NCI-H2029 (cell line): ENCODE results near the gene LRTM2.

Source experiments
- DNase-seq: peaks from one replicate; lab custom pipeline; 2025; lab: John Stamatoyannopoulos, UW

Gene LRTM2

DNA sequence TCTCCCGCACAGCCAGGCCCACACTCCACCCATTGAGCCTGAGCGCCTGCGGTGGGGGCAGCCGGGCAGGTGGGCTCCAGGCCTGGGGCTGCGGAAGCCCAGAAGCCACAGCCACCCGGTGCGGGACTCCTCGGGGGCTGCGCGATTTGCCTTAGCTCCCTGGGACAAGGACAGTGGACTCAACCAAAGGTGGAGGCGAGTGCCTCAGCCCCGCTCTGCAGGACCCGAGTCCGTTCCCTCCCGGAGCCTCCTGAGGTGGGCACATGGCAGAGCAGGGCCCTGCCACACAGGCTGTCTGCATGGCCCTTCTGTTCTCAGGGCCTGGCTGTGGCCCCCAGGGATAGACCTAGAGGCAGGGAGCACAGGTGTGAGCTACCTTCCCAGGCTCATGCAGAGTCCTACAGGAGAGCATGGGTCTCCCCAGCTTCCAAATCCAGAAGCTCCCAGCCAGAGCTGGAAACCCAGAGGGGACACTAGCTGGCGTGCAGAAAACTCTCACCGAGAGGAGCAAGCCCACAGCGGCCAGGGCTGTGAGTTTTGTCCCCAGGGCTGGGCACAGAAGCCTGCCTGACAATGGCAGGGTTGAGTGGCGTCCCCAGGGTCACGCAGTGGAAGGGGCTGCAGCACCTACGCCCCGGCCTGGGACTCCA, 22.2 kb upstream of the LRTM2 start:
- DNase-seq = no peak

DNA sequence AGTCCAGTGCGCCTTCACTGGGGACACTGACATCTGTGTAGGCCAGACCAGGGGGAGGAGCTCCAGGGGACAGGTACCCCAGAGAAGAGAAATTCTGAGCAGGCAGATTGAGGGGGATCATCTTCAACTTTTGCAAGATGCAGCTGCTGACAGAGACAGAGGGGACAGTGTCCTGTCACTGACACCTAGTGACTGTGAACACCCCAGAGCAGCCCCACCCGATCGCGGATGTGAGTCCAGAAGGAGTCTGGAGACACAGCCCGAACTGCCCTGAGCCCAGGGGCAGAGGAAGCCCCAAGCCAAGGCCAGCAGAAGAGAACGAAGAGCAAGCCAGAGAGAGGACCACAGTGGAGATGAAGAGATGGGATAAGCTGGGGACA, 21.7 kb upstream of the LRTM2 start:
- DNase-seq = no peak

DNA sequence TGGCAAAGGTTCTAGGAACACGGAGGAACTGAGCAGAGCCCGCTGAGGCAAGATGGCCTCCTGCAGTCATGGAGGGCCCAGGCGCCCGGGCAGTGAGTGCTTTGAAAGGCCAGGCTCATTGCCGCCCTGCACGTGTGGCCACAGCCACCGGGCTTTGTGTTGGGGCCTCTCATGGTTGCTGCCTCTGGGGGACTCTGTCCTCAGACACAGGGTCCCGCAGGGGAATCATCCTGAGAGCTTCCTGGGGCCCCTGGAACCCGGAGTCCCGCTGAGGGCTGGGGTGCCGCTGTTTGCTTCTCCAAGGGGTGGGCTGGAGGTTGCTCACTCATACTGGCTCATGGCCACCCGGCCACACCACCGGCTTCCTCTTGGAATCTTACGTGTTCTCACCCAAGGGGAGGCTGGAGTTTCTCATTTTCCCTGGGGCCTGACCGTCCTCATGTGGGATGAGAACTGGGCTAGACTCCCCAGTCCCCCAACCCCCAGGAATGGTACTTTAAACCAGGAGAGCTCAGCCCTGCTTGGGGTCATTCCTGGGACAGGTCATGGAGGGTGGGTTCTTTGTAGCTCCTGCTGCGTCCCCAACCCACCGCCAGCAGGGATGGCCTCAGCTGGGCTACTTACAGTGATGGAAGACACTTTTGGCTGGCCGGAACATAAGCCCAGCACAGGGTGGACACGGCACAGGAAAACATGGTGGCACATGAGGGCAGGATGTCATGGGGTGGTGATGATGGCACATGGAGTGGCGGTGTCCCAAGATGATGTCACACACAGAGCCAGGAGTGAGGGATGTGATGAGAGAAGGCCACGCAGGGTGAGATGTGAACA, 21.1 kb upstream of the LRTM2 start:
- no peak for DNase-seq

DNA sequence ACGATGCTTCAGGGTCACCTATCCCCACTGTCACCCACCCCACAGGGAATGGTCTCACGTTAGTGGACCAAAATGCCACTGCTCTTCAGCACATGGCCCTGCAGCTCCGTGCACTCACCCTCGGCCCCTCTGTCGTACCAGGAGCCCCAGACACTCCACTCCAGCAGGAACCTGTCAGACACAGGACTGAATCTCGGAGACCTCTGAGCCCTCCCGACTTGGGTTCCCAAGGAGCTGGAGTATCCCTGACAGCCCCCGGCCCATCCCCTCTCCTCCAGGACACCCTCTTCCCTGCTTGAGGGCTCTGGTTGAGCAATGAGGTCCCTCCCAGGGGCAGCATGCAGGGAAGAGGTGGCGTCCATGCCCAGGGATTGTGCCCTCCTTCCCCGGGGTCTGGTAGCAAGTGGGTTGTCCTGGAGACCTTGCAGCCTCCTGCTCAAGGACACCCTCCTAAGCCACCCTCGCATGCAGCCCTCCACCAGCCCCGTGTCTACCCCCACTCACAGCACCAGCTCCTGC, 20.4 kb upstream of the LRTM2 start:
- no peak for DNase-seq

DNA sequence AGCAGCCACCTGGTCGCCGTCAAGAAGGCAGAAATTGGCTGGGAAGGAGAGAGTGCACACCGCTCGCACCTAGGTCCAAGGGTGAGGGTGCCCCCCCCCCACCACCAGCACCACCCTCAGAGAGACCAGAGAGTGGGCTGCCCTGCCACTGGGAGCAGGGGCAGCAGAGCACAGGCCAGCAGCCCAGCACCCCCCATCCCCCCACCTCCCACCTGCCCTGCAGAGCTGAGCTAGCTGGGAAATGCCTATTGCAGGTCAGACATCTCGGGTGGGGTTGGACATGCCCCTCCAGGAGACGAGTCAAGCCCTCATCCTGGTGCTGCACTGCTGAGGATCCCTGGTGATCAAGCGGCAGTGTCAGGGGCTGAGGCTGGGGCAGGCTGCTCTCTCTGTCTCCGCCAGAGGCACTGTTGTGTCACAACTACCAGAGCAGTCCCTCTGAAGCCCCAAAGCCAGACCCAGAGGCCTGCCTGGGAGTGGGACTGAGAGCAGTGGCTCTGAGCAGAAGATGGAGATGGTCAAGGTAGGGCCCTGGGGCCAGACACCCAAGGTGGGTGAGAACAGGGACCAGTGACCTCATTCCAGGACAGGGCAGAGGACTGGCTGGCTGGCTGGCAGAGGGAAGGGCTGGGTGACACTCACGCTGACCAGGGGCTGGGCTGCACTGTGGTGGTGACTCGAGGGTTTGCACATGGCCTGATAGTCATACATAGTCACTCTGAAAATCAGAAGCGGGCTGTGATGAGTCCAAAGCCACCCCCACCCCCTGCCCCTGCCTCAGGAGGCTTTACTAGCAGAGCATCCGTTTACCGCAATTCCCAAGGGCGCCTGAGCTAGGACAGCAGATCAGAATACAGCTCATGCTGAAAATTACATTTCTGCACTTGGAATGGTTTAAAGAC, 19.7 kb upstream of the LRTM2 start:
- no peak for DNase-seq

DNA sequence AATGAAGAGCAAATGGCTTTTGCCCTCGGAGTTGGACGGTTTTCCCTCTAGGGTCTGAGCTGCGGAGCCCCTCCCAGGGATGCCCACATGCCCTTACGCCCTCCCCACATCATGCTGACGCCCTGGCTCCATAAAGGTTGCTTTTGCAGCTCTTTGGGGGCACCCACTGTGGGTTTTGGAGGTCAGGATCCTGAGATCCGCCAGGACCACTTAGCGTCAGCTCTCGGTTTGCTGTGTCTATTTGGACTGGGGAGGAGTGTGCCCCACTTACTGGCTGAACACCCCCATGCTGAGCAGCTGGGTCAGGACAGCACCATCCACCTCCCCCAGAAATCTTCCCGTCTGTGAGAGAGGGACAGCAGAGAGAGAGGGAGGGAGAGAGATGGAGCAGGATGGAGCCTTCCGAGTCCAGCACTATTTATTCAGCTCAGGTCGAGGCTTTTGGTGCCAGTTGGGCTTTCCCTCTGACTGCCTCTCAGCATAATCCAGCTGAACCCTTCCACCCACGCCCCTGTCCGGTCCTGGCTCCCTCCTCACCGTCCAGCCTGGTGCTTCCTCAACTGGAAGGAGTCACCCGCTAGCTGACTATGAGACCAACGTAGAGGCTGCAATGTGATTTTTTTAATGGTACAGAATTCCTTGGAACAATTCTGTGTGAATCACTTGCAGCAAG, 18.9 kb upstream of the LRTM2 start:
- no peak for DNase-seq

DNA sequence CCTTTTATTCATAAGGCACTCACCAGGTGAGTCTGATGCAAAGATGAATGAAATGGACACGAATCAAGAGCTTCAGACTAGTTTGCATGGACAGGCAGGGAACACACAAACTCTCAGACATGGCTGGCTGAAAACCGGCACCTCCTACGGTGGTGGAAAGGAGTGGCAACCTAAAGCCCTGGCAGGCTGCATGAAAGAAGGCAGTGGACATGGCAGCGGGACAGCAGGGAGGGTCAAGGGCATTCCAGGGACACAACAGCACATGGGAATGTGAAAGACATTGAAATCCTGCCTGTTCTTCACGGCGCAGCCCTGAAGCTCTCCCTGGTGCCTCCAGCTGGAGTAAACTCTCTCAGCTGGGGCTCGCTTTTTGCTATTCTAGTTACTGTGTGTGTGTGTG, 16.6 kb upstream of the LRTM2 start:
- DNase-seq = no peak

DNA sequence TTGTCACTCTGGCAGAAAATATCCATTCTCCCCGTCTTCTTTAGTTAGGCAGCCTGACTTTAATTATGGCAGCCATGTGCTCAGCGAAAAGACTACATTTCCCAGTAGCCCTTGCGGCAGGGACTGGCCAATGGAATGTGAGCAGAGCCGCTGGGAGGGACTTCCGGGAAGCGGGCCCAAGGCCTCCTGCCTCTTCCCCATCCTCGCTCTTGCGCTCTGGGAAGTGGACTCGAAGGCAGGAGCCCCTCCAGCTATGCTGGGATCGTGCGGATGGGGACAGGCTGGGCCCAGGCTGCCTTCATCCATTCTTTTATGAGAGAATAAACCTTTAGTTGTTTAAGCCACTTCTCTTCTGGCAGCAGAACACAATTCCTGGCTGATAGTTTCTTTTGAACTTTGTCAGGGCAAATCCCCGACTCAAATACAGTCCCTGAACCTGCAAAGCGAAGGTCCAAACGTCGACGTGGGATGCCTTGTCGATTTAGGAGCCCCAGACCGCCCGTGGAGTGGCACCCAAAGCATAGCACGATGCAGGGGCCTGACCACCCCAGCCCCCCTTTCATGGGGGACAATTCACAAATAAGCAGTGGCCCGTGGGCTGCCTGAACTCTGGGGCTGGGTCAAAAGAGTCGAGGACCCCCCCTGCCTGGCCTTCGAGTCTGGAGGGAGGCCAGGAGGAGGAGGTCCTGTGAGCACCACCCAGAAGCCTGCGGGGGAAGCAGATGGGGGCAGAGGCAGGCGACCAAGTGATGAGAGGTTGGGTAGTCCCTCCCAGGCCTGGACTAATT, 15.6 kb upstream of the LRTM2 start:
- peak; percentile 82 for DNase-seq

DNA sequence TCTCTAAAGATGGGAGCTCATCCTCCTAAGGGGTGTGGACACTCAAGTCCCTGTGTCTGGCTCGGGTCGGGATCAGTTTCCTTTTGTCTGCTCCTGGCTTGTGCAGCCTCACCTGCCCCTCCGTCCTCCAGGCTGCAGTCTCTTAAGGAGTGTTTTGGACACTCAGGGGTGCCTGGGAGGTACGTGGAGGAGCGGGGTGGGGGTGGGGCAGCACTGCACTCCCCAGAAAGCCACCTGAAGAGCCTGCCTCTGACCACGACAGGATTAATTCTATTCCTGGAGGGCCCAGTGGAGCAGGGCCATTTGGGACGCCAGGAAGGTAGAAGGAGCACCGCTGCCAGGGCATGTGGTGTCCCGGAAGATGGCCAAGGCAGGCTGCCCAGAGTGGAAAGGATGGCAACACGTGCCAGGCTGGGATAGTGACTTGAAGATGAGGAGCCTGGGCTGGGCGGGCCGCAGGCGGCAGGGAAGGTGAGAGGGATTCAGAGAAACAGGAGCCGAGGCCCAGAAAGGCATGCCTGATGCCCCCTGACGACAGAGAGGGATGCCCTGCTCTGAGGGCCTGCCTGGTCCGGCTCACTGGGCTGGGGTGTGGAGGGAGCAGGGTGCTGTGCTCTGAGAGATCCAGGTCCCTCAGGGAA, 14.8 kb upstream of the LRTM2 start:
- no peak for DNase-seq

DNA sequence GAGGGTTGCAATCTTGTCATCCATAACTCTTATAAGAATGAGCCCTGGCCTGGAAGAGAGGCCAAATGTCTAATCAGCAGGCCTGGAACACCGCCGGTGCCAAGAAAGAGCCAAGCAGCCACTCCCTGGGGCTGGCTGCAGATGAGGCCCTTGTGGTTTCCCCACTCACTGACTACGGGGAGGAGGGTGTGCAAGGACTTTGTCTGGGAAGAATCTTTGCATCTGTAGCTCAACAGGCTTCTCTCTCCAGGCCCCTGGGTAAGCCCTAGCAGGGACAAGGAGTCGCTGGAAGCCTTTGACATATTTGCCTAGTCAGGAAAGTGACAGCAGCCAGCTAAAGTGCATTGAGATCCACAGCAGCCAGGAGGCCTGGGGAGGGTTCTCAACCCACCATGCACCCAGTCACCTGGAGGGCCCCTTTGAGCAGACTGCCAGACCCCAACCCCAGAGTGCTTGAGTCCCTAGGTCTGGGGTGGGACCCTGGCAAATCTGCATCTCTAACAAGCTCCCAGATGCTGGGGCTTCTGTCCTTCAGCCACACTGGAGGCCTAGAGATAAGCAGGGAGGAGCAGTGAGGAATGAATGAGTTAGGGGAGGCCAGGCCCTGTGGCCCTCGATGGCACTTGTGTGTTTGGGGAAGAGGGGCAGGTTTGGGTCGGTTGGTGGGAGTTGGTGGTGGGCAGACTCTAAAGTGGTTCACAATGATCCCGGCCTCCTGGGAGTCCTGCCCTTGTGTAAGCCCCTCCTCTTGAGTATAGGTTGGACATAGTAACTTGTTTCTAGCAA, 13.9 kb upstream of the LRTM2 start:
- no peak for DNase-seq

DNA sequence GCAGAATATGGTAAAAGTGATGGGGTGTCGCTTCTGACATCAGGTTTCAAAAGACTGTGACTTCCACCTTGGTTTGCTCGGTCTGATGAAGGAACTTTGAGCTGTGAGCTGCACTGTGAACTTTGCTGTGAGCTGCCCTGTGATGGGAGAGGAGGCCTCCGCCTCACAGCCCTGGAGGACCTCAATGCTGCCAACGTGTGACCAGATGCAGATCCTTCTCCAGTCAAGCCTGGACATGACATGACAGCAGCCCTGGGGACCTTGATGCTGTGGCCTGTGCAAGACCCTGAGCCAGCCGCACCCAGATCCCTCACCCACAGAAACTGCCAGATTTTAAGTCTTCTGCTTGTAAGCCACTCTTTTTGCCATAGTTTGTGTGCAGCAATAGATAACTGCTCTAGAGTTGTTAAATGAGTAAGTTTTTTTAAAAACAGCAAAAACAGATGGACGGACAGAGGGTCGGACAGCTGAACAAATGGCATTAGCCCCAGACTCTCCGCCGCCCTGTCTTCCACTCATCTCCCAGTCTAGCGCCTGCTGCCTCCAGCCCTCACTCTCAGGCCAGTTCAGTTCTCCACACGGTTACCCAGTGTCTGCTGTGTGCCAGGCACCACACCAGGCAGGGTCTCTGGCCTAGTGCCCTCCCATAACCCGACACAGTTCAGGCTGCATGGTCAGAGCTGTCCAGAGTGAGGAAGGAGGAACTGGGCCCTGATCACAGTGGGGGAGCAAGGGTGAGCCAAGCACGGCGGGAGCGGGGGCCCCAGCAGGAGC, 13.1 kb upstream of the LRTM2 start:
- no peak for DNase-seq

DNA sequence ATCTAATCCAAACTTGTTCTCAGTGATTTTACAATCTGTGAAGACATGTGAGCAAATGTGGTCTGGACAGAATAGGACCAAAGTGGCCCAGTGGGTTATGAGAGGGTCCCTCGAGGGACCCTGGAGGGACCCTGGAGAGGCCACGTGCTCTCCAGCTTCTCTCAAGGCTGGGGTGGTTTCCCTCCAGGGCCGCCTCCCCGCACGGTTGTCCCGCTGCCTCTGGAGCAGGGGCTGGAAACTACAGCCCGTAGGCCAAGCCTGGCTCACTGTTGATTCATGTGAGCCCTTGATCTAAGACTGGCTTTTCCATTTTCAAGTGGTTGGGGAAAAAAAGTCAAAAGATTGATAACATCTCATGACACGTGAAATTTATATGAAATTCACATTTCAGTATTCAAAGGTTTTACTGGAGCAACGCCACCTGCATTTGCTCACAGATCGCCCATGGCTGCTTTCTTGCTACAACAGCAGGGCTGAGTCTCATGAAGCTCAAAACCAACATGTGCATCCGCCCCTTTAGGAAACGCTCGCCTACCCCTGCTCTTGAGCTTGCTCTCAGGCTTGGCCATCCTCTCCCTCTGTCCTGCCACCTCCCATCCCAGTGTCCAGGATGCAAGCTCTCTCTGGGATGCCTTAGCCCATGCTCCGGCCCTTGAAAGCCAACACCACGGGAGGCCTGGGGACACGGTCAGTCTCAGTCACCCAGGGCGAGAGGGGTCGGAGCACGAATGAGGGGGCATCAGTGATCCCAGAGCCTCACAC, 12.1 kb upstream of the LRTM2 start:
- no peak for DNase-seq

DNA sequence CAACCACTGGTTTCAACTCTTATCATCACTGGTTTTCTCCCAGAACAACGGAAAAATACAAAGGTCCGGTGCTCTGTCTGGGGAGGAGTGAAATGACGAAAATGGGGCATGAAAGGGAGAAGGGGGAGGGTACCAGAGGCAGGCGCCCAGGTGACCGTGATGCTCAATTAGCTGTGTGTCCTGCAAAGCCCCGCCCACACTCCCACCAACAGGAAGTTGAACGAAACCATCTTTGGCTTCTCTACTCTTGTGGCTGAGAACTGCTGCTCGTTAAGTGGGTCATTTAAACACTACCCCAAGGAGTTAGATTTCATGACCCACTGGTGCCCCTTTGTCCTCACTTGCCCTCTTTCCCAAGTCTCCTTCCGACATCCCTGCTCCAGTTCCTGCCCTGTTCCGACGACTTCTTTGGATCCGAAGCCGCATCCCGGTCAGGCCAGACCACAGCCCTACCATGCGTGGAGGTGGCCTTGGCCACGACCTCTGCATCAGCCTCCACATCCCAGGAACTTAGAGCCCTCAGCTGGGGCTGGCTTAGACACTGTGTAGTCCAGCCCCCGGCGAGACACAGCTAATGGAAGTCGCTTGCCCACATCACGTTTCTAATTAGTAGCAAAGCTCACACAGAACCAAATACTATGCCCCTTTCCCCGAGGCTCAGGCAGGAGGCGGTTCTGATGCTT, 11.4 kb upstream of the LRTM2 start:
- DNase-seq = no peak

DNA sequence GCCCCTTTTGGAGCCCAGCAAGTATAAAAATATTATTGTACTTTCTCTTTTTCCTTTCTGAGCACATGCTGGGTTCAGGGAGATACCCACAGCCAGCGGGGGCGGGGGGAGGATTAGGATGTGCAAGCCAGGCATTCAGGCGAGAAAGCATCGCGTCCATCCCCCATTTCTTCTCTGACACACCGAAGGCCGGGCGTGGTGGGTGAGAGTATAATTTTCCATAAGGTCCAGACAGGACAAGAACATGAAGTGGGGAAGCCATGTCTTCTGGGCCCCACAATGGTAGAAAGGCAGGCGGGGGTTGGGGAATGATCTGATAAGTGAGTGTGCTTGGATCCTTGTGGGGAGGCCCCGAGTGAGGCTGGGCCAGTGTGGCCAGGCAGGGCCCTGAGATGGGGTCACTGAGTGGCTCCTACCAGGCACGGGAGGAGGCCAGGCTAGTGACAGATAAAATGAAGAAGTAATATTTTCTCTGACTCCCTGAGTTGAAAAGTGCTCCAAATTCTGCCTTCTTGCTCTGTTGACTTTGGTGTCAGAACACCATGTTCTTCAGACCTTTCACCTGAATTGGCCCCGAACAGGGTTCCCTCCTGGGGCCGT, 10.7 kb upstream of the LRTM2 start:
- no peak for DNase-seq

DNA sequence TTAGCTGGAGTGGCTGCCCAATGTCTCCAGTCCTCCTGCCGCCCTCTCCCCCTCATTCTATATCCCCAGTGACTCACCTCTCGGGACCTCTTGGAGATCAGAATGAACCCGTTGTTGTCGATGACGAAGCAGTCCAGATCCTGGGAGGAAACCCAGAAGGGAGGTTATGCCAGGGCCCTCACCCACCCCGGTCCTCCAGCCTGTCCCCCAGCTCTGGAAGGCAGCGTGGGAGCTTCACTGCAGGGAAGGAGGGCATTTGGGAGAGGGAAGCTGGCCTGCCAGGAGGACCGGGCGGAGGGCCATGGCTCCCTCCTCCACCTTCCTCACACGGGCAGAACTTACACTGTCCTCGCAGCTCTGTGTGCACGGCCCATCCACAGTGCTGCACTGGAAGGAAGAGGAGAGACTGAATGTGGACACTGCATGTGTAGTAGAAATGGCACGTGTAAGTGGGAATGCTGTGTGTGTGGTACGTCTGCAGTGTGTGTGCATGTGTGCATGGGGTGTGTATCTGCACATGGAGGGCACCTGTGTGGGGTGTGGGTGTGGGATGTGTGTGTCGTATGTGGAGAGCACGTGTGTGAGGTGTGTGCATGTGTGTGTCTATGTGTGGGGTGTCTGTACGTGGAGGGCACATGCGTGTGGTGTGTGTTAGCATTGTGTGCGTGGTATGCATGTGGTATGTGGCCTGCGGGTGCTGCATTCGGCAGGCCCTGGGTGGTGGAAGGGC, 10.0 kb upstream of the LRTM2 start:
- DNase-seq = no peak

DNA sequence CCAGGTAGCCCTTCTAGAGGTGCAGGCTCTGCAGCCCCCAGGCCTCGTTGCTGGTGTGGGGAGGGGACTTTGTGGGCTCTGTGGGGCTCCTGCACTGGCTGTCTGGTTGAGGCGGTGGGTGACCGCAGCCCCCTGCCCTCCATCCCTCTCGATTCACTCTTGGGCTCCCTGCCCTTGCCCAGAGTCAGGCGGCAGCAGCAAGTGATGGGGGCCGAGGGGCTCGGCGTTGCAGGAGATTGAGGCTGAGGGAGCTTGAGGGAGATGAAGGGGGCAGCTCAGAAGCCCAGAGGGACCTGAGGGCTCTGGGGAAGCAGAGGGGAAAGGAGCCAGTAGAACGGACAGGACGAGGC, 9.5 kb upstream of the LRTM2 start:
- DNase-seq = no peak
